ENCODE measurements around the gene CTNNBIP1. TPM values are rescaled to one million over a fixed set of nuclear protein-coding genes. Genes with fewer than 3 reads are reported as not detected.

Gene CTNNBIP1
- total and polyA plus RNA-seq, 3 donors from 2014 or later: 45.3 to 60.8 (median 48.1) TPM

DNA sequence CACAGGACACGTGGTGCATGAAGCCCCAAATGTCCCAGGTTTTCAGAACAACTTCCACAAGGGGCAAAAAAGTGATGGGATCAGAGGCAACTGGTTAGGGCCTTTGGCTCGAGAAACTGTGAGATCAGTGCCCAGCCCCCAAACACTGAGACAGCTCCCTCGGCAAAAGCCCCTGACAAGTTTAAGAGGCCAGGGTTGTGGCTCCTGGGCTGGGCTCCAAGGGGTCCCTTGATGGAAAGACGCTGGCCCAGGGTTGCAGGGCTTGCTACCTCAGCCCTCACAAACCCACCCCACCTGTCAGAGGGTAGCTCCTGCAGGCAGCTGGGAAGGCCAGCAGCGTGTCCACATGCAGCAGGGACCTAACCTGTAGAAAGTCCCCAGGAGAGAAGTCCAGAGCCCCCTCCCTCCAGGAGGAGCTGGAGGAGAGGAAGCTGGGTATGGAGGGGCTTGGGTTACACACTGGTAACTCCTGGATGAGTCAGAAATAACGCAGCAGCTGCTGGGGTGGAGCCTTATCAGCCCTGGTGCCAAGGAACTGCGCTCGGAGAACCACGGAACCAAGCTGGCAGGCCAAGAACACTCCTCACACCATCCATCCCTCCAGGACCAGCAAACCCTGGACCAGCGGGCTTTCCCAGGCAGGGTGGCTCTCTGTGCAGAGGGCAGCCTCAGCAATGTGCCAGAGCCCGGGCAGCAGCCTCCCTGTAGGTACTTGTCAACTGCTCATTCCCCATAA is 37.5 kb downstream of the CTNNBIP1 start:
- no peak for DNase-seq
- H3K4me1 ChIP-seq: peaks cover 7% of the 10 kb centered on the region
- intact Hi-C loops (cut with DNase I; ENCODE audit: low total_unique reads): loop anchor here (10.0 kb wide), 1 partner anchor 72 kb away; the partner anchor contains the start of genes LZIC and NMNAT1
- no peak overlapping the region for H3K27ac ChIP-seq
- H3K4me3 ChIP-seq: no peak overlapping the region
- H3K27me3 ChIP-seq: no peaks in the 10 kb centered on the region
- H3K36me3 ChIP-seq (ENCODE audit: low read depth, missing control alignments): no peaks in the 10 kb centered on the region
- H3K9me3 ChIP-seq: no peaks in the 10 kb centered on the region
- TF ChIP-seq, protein P1, sequence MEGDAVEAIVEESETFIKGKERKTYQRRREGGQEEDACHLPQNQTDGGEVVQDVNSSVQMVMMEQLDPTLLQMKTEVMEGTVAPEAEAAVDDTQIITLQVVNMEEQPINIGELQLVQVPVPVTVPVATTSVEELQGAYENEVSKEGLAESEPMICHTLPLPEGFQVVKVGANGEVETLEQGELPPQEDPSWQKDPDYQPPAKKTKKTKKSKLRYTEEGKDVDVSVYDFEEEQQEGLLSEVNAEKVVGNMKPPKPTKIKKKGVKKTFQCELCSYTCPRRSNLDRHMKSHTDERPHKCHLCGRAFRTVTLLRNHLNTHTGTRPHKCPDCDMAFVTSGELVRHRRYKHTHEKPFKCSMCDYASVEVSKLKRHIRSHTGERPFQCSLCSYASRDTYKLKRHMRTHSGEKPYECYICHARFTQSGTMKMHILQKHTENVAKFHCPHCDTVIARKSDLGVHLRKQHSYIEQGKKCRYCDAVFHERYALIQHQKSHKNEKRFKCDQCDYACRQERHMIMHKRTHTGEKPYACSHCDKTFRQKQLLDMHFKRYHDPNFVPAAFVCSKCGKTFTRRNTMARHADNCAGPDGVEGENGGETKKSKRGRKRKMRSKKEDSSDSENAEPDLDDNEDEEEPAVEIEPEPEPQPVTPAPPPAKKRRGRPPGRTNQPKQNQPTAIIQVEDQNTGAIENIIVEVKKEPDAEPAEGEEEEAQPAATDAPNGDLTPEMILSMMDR (IDR thresholded peaks at IDR 0.05): no peak
- TF ChIP-seq POLR2A (IDR thresholded peaks at IDR 0.05): no peak
- WGBS, 2 donors: 89% methylated on average over 7 to 11 of the region's 11 CpGs

DNA sequence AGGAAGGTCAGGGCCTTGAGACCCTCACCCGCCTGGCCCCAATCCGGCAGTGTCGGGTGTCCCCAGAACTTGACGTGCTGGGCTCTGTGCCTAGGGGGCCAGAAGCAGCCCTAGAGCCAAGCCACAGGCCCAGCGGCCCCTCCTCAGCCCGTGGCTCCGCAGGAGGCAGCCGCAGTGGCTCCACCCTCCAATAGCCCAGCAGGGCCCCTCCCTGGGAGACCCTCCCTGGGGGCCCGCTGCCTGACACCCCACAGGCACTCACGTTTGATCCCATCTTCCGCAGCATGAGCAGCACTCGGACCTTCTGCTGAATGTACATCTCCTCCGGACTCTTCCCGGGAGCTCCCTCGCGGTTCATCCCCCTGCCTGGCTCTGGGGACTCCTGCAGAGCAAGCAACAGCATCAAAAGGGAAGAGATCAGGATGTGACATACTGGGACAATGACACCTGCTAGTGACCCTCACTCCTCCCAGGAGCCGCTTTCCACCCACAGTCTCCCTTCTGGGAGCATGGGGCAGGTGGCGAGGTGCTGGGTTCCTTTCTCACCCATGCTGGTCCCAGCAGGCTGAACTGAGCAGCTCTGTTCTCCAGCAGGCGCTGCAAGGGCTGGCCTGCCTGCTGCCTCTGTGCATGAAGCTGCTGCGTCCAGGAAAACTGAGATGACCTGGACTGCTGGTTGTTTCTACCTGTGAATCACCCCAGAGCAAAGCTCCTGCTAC is 38.2 kb downstream of the CTNNBIP1 start:
- no peak for DNase-seq
- Histone ChIP-seq H3K36me3 (ENCODE audit: low read depth, missing control alignments) (no peaks in the 10 kb centered on the region), H3K4me1 (peaks cover 7% of the 10 kb centered on the region), H3K4me3 (no peak overlapping the region), H3K27ac (no peak overlapping the region), H3K27me3 (no peaks in the 10 kb centered on the region), H3K9me3 (no peaks in the 10 kb centered on the region)
- intact Hi-C loops (cut with DNase I; ENCODE audit: low total_unique reads): loop anchor here (10.0 kb wide), 1 partner anchor 73 kb away; the partner anchor contains the start of genes LZIC and NMNAT1
- TF ChIP-seq POLR2A (IDR thresholded peaks at IDR 0.05): no peak
- TF ChIP-seq, protein P1 (IDR thresholded peaks at IDR 0.05): no peak
- 86 to 94% methylated on average over 10 to 20 of the region's 20 CpGs for WGBS, 2 donors

DNA sequence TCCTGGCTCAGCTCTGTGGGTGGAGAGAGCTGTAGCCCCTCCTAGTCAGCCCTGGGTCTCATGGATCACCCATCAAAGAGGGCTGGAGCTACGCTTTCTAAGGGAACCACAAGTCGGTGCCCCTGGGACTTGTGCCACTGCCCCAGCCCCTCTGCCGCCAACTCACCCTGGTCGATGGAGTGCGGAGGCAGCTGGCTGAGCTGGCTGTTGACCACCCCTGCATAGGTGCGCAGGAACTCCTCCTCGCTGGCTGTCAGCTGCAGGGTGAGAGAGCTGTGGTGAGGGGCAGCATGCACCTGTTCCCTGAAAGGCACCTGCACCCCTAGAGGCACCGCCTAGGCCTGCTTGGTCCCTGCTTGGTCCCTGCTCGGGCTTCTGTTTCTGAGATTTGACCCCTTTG is 39.0 kb downstream of the CTNNBIP1 start:
- H3K27ac ChIP-seq: no peak overlapping the region
- H3K9me3 ChIP-seq: no peaks in the 10 kb centered on the region
- 93% methylated on average over 7 of the region's 9 CpGs; no CpG with 5 or more reads in 1 of the 2 donors for WGBS, 2 donors
- H3K4me1 ChIP-seq: peaks cover 7% of the 10 kb centered on the region
- no peaks in the 10 kb centered on the region for H3K36me3 ChIP-seq (ENCODE audit: low read depth, missing control alignments)
- H3K27me3 ChIP-seq: no peaks in the 10 kb centered on the region
- DNase-seq: no peak
- intact Hi-C loops (cut with DNase I; ENCODE audit: low total_unique reads): loop anchor here (10.0 kb wide), 1 partner anchor 74 kb away; the partner anchor contains the start of genes LZIC and NMNAT1
- H3K4me3 ChIP-seq: no peak overlapping the region
- TF ChIP-seq, protein P1 (IDR thresholded peaks at IDR 0.05): no peak
- TF ChIP-seq POLR2A (IDR thresholded peaks at IDR 0.05): no peak

DNA sequence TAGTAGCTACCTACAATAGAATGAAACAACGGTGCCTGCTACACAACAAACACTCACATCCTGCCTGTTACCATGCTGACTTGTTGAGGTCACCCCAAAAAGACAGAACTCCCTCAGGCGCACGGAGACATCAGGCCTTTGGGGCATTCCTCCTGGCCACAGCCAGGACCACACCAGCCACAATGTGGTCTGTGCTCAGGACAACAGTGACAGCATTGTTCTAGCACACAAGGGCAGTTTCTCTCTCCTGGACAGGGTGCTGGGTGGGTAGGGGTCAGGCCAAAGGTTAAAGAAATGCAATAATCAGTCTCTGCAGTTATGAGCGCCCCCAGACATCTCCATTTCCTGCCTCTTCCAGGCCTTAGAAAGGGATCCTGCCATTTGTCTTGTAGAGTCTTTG is 39.5 kb downstream of the CTNNBIP1 start:
- TF ChIP-seq, protein P1 (IDR thresholded peaks at IDR 0.05): no peak
- no peak for TF ChIP-seq POLR2A (IDR thresholded peaks at IDR 0.05)
- no peak overlapping the region for H3K4me3 ChIP-seq
- no peaks in the 10 kb centered on the region for H3K27me3 ChIP-seq
- intact Hi-C loops (cut with DNase I; ENCODE audit: low total_unique reads): loop anchor here (10.0 kb wide), 1 partner anchor 74 kb away; the partner anchor contains the start of genes LZIC and NMNAT1
- peaks cover 7% of the 10 kb centered on the region for H3K4me1 ChIP-seq
- WGBS, 2 donors: 92 to 97% methylated on average over 4 of the region's 4 CpGs
- no peak overlapping the region for H3K27ac ChIP-seq
- H3K9me3 ChIP-seq: no peaks in the 10 kb centered on the region
- H3K36me3 ChIP-seq (ENCODE audit: low read depth, missing control alignments): no peaks in the 10 kb centered on the region
- no peak for DNase-seq

All from testis (tissue), 3 donors.